Coronary artery (tissue), 2 donors: ENCODE measurements around the gene ULK4.

Experiments used
- DNase-seq: peaks from one replicate; pipeline ENCODE4 v3.0.0-alpha.2; 2017; ENCODE audit warnings: low spot score
- H3K27ac ChIP-seq, 2 donors: fragments of 200-600 bp; sonication (generic); one replicate each; pipeline ENCODE4 v1.5.1; 2016 to 2019
- H3K4me3 ChIP-seq: fragments of 200-600 bp; sonication (generic); 2 replicates; pipeline ENCODE4 v1.5.1; 2016; ENCODE audit warnings: mild to moderate bottlenecking, moderate library complexity
- TF ChIP-seq, protein P1 (sequence below): fragments of 200-600 bp; sonication (generic); IDR thresholded peaks from one replicate; pipeline ENCODE4 v1.5.1; 2019; ENCODE audit warnings: antibody characterized with exemption

The ULK4 gene

DNA sequence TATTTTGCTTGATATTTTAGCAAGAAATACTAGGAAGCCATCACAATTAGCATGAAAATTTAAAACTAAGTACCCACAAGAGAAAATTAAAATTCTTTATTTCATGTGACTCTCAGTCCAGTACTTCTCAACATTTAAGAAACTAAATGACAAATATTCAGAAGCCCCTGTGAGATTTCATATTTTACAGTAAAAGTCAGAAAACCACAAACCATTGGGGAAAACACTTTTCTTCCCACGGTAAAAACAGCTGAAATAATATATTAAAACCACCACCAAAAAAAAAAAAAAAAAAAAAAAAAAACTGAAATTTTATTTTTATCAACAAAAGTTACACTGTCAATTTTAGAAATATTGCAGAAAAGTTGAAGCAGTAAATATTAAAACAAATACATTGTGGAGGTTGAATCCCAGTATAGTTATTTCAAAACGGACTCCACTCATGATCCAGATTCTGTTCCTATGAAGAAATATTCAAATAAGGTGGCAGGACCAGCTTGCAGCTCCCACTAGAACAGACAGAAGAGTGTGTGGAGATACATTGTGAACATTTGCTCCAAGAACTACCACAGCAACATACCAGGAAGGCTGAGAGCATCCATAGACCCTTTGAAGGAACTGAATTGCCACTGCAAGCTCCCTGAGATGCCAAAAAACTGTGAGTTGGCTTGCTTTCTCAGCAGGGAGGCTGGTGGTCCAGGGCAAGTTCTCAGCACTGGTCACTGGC lies 454.4 kb downstream of the ULK4 start:
- H3K4me3 ChIP-seq: no peak overlapping the region
- TF ChIP-seq, protein P1, sequence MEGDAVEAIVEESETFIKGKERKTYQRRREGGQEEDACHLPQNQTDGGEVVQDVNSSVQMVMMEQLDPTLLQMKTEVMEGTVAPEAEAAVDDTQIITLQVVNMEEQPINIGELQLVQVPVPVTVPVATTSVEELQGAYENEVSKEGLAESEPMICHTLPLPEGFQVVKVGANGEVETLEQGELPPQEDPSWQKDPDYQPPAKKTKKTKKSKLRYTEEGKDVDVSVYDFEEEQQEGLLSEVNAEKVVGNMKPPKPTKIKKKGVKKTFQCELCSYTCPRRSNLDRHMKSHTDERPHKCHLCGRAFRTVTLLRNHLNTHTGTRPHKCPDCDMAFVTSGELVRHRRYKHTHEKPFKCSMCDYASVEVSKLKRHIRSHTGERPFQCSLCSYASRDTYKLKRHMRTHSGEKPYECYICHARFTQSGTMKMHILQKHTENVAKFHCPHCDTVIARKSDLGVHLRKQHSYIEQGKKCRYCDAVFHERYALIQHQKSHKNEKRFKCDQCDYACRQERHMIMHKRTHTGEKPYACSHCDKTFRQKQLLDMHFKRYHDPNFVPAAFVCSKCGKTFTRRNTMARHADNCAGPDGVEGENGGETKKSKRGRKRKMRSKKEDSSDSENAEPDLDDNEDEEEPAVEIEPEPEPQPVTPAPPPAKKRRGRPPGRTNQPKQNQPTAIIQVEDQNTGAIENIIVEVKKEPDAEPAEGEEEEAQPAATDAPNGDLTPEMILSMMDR: no peak
- DNase-seq: no peak
- H3K27ac ChIP-seq: no peak overlapping the region

DNA sequence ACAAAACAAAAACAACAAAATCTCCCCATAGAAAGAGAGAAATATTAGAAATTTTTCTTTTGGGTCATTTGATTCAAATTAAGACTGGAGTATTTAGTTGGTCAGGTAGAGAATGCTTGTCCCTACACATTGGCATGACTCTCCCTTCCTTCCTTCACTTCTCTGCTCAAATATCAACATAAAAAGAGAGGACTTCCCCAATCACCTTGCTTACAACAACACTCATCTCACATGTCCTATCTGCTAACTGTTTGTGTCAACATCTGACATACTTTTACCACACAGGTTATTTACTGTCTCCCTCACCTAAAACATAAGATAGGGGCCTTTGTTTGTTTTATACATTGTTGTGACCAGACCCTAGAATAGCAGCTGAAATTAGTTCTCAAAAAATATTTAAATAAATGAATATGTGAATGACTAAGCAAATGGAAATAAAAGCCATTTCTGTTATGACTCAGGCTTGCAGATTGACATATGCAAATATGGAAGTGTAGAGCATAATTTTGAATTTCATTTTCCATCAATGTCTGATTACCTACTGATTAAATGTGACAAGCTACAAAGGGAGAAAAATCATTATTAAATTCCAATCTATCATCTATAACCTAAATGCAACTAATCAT lies 457.8 kb downstream of the ULK4 start:
- DNase-seq: no peak

DNA sequence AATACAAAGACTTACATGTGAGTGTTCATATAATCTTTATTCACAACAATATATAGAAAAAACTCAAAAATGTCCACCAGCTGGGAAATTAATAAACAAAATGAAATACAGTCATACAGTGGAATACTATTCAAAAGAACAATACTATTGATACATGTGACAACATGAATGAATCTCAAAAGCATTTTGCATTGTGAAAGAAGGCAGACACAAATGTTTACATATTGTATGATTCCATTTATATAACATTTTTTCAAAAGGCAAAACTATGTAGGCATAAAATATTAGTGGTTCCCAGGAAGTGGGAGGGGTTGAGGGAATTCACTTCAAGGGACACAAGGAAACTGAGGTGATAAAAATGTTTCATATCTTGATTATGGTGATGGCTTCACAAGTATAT lies 459.4 kb downstream of the ULK4 start:
- TF ChIP-seq, protein P1: no peak
- Histone ChIP-seq H3K27ac (no peak overlapping the region), H3K4me3 (no peak overlapping the region)
- no peak for DNase-seq

More for the DNA sequence above, 457.8 kb downstream of the ULK4 start:
- no peak overlapping the region for H3K4me3 ChIP-seq
- no peak overlapping the region for H3K27ac ChIP-seq
- TF ChIP-seq, protein P1: no peak

DNA sequence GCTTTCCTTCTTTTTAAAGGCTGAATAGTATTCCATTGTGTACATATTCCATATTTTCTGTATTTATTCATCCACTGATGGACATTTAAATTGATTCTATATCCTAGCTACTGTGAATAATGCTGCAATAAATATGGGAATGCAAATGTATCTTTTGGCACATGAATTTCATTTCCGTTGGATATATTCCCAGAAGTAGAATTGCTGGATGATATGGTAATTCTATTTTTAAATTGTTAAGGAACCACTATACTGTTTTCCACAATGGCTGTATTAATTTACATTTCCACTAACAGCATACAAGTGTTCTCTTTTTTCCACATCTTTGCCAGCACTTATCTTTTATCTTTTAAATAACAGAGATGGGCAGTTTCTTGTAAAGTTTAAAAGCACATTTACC lies 459.9 kb downstream of the ULK4 start:
- no peak overlapping the region for H3K4me3 ChIP-seq
- no peak overlapping the region for H3K27ac ChIP-seq
- DNase-seq: no peak
- TF ChIP-seq, protein P1: no peak

DNA sequence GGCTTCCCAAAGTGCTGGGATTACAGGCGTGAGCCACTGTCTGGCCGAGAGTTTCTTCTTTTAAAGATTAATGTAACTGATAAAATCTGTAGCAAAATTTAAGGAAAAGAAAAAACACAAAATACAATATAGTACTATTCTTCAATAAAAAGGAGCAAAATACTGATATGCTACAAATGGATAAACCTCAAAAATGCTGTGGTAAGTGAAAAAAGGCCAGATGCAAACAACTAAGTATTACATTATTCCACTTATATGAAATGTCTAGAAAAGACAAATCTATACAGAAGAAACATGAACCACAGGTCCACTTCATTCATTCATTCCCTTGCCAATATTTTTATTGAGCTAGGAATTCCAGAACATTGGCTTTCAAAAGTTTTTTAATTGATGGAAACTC lies 463.1 kb downstream of the ULK4 start:
- TF ChIP-seq, protein P1: no peak
- no peak for DNase-seq
- no peak overlapping the region for H3K4me3 ChIP-seq
- H3K27ac ChIP-seq: no peak overlapping the region

DNA sequence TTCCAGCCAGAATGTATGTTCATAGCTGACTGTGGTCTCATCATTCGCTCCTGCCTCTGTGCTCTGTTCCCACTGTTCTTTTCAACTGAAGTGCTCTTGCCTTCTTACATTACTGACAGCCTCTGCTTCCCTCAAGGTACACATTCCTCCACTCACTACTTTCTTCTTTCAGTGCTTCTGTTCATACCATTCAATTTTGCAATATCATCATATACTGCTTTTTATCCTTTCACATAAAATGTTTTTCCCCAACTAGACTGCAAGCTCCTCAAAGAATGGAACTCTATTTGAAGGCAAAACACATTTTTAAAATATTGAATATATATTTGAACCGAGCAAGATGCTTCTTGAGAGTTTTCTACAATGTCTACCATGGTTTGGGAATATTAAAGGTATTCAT lies 471.5 kb downstream of the ULK4 start:
- DNase-seq: no peak
- Histone ChIP-seq H3K27ac (no peak overlapping the region), H3K4me3 (no peak overlapping the region)
- TF ChIP-seq, protein P1: no peak

DNA sequence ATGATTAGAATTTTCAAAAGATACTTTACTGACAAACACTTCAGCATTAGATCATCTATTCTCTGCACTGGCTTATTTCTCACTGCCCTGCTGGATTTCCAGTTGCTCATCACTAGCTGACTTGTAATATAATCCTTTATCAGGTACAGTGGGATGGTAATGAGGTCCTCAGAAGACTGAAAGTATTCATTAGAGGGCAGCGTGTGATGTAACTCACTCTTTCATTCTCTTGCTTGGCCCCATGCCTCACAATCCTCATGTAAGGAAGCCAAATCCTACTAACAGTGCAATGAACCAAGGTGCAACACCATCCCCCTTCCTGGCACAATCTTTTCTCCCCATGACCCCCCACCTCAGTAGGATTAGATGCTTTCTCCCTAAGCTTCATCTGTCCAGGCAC lies 472.7 kb downstream of the ULK4 start:
- Histone ChIP-seq H3K27ac (no peak overlapping the region), H3K4me3 (no peak overlapping the region)
- TF ChIP-seq, protein P1: no peak
- DNase-seq: no peak
